ENCODE data around the gene RFNG. TPM values are rescaled to one million over a fixed set of nuclear protein-coding genes. Genes with fewer than 3 reads are reported as not detected.

RFNG gene
- total RNA-seq, 1 experiment from 2014 or later = 52.0 TPM

DNA sequence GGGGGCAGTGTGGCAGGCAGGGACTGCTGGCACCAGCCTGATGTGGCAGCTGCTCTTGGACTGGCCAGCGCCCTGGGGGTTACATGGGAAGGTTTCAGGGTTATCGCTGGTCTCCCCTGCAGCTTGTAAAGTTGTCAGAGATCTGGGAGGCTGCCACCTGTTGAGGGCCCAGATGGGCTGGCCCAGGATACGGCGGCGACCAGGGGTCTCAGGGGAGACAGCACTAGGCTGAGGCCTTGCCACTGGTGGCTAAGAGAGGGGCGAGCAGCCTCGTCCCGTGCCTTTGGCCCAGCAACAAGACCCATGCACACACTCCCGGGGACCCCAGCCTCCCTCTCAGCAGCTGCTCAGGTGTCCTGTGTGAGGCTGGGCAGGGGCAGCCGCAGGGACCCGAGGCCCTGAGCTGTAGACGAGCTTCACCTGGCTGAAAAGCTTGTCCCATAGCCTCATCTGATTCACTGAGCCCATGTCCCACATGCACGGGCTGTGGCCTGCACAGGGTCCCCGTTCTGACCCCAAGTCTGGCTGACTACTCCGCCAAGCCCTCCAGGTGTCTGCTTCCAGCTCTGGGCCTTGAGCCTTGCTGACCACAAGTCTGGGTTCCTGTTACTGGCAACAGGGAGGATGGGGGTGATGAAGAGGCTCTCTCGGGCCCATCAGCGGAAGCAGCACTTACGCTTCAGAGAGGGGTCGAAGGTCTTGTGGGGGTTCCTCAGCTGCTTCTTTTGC lies 7.8 kb upstream of the RFNG start:
- ChIA-PET POLR2A (no interaction called here), RAD21 (ENCODE audit: low non-redundant PET in 1 of 2, low total read pairs in 2 of 2, uncharacterized antibody in 2 of 2, unreplicated experiment in 2 of 2) (no interaction called here), CTCF (no interaction called here)
- Histone ChIP-seq H3K36me3 (ENCODE audit: control insufficient read depth in 1 of 2, insufficient read depth in 2 of 2, low read length in 2 of 2) (peaks cover 25 to 90% of the 10 kb centered on the region in 2 experiments), H4K20me1 (ENCODE audit: insufficient read depth) (no peaks in the 10 kb centered on the region; the same call in 1 of the 2 replicates), H3K79me2 (ENCODE audit: insufficient read depth, low read length) (peaks cover 29% of the 10 kb centered on the region), H3K4me1 (ENCODE audit: control insufficient read depth in 1 of 2, insufficient read depth in 2 of 2, low read length in 2 of 2) (peaks cover 8 to 20% of the 10 kb centered on the region in 2 experiments; a peak in 3 of 4 replicates), H3K4me3 (replicated peaks in 1 of 2; ENCODE audit: low read depth in 1 of 2, low read length in 2 of 2) (no peak overlapping the region), H3K27ac (ENCODE audit: low read depth, low read length) (no peak overlapping the region; the same call in 1 of the 2 replicates), H3K9me2 (ENCODE audit: insufficient read depth) (no peaks in the 10 kb centered on the region), H3K27me3 (ENCODE audit: insufficient read depth, low read length) (no peaks in the 10 kb centered on the region), H3K9ac (ENCODE audit: low read length) (no peak overlapping the region), H3K4me2 (ENCODE audit: low read length) (no peak overlapping the region), H3K9me3 (ENCODE audit: control insufficient read depth in 1 of 2, insufficient read depth in 1 of 2, low read depth in 1 of 2, low read length in 2 of 2) (no peaks in the 10 kb centered on the region), H2AFZ (ENCODE audit: low read depth, low read length, poor library complexity, severe bottlenecking) (no peak overlapping the region)
- TF ChIP-seq ZFX (IDR thresholded peaks at IDR 0.05) (no peak), FOSL1 (IDR thresholded peaks at IDR 0.05; ENCODE audit: low read depth) (no peak), EGR1 (IDR thresholded peaks at IDR 0.05; ENCODE audit: low read depth) (no peak), YY1 (IDR thresholded peaks at IDR 0.05; ENCODE audit: extremely low read depth, insufficient replicate concordance, low read depth, low read length) (no peak), POLR2AphosphoS5 (IDR thresholded peaks at IDR 0.05; ENCODE audit: low read depth, low read length) (no peak), ZNF274 (IDR thresholded peaks at IDR 0.05; ENCODE audit: low read depth, low read length) (no peak), RAD21 (IDR thresholded peaks at IDR 0.05; ENCODE audit: low read depth) (no peak)
- TF ChIP-seq, protein P1, sequence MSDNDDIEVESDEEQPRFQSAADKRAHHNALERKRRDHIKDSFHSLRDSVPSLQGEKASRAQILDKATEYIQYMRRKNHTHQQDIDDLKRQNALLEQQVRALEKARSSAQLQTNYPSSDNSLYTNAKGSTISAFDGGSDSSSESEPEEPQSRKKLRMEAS (IDR thresholded peaks at IDR 0.05) = no peak
- no peak for DNase-seq (ENCODE audit: low read depth, low spot score)
- intact Hi-C loops (cut with micrococcal nuclease) = no loop called here
- no TSS peak for BruUV-seq (replicated peaks)
- ATAC-seq = no peak; the same call in 1 of the 2 replicates

DNA sequence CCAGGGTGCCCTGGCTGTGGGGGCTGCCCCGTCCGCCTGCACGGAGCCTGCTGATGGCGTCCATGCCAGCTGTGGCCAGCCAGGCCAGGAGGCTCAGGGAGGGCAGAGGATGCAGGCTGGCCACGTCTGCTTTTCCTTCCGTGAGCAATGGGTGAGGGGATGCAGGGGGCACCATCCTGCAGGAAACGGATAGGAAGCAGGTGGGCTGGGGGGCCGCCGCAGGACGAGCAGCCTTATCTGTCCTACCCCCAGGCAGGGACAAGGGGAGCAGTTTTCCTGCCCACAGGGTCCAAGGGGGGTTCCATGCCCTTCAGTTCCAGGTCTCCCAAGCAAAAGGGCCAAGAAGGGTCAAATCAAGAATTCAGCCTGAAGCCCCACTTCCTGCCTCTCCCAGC lies 7.2 kb upstream of the RFNG start:
- H3K4me3 ChIP-seq (replicated peaks in 1 of 2; ENCODE audit: low read depth in 1 of 2, low read length in 2 of 2) = no peak overlapping the region
- no peaks in the 10 kb centered on the region for H3K9me2 ChIP-seq (ENCODE audit: insufficient read depth)
- H3K9me3 ChIP-seq (ENCODE audit: control insufficient read depth in 1 of 2, insufficient read depth in 1 of 2, low read depth in 1 of 2, low read length in 2 of 2) = no peaks in the 10 kb centered on the region
- ATAC-seq (no peak), DNase-seq (ENCODE audit: low read depth, low spot score) (no peak)
- ChIA-PET POLR2A (no interaction called here), CTCF (no interaction called here), RAD21 (ENCODE audit: low non-redundant PET in 1 of 2, low total read pairs in 2 of 2, uncharacterized antibody in 2 of 2, unreplicated experiment in 2 of 2) (no interaction called here)
- H4K20me1 ChIP-seq (ENCODE audit: insufficient read depth) = no peaks in the 10 kb centered on the region; the same call in 1 of the 2 replicates
- no peak overlapping the region for H3K9ac ChIP-seq (ENCODE audit: low read length)
- H3K36me3 ChIP-seq (ENCODE audit: control insufficient read depth in 1 of 2, insufficient read depth in 2 of 2, low read length in 2 of 2) = peaks cover 25 to 85% of the 10 kb centered on the region in 2 experiments
- H3K27me3 ChIP-seq (ENCODE audit: insufficient read depth, low read length) = no peaks in the 10 kb centered on the region
- BruUV-seq (replicated peaks) = no TSS peak
- no peak overlapping the region for H2AFZ ChIP-seq (ENCODE audit: low read depth, low read length, poor library complexity, severe bottlenecking)
- intact Hi-C loops (cut with micrococcal nuclease) = no loop called here
- no peak overlapping the region for H3K4me2 ChIP-seq (ENCODE audit: low read length)
- TF ChIP-seq, protein P2, sequence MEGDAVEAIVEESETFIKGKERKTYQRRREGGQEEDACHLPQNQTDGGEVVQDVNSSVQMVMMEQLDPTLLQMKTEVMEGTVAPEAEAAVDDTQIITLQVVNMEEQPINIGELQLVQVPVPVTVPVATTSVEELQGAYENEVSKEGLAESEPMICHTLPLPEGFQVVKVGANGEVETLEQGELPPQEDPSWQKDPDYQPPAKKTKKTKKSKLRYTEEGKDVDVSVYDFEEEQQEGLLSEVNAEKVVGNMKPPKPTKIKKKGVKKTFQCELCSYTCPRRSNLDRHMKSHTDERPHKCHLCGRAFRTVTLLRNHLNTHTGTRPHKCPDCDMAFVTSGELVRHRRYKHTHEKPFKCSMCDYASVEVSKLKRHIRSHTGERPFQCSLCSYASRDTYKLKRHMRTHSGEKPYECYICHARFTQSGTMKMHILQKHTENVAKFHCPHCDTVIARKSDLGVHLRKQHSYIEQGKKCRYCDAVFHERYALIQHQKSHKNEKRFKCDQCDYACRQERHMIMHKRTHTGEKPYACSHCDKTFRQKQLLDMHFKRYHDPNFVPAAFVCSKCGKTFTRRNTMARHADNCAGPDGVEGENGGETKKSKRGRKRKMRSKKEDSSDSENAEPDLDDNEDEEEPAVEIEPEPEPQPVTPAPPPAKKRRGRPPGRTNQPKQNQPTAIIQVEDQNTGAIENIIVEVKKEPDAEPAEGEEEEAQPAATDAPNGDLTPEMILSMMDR (IDR thresholded peaks at IDR 0.05 in 2 of 3, conservative IDR thresholded peaks at IDR 0.05 in 1 of 3; ENCODE audit: borderline replicate concordance in 1 of 3, insufficient read depth in 1 of 3, low read depth in 2 of 3, low read length in 2 of 3) = no peak
- TF ChIP-seq POLR2AphosphoS5 (IDR thresholded peaks at IDR 0.05; ENCODE audit: low read depth, low read length) (0 out of 2 replicates have a peak, but pooled peaks have one; percentile 7), SIN3A (IDR thresholded peaks at IDR 0.05; ENCODE audit: low read depth) (0 out of 2 replicates have a peak, but pooled peaks have one; percentile 5), CBX3 (IDR thresholded peaks at IDR 0.05; ENCODE audit: low read depth) (no peak), FOSL1 (IDR thresholded peaks at IDR 0.05; ENCODE audit: low read depth) (no peak), SRF (IDR thresholded peaks at IDR 0.05; ENCODE audit: low read depth) (no peak), EGR1 (IDR thresholded peaks at IDR 0.05; ENCODE audit: low read depth) (no peak)
- TF ChIP-seq, protein P3, sequence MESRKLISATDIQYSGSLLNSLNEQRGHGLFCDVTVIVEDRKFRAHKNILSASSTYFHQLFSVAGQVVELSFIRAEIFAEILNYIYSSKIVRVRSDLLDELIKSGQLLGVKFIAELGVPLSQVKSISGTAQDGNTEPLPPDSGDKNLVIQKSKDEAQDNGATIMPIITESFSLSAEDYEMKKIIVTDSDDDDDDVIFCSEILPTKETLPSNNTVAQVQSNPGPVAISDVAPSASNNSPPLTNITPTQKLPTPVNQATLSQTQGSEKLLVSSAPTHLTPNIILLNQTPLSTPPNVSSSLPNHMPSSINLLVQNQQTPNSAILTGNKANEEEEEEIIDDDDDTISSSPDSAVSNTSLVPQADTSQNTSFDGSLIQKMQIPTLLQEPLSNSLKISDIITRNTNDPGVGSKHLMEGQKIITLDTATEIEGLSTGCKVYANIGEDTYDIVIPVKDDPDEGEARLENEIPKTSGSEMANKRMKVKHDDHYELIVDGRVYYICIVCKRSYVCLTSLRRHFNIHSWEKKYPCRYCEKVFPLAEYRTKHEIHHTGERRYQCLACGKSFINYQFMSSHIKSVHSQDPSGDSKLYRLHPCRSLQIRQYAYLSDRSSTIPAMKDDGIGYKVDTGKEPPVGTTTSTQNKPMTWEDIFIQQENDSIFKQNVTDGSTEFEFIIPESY (IDR thresholded peaks at IDR 0.05; ENCODE audit: extremely low read depth, insufficient replicate concordance, low read length) = no peak
- H3K27ac ChIP-seq (ENCODE audit: low read depth, low read length) = peak overlapping the region; percentile 30; the same call in 1 of the 2 replicates
- peaks cover 26% of the 10 kb centered on the region for H3K79me2 ChIP-seq (ENCODE audit: insufficient read depth, low read length)
- peaks cover 3 to 15% of the 10 kb centered on the region in 2 experiments; a peak in 3 of 4 replicates for H3K4me1 ChIP-seq (ENCODE audit: control insufficient read depth in 1 of 2, insufficient read depth in 2 of 2, low read length in 2 of 2)
